Measurements from ENCODE around the gene SNX2. TPM values are rescaled to one million over a fixed set of nuclear protein-coding genes. Genes with fewer than 3 reads are reported as not detected.

SNX2 gene
- total and polyA plus RNA-seq, 9 of the 15 experiments (the other 6 are each of a cell fraction or from before 2014, with no cell fraction given), result 35.2 to 86.0 (median 58.1) TPM

DNA sequence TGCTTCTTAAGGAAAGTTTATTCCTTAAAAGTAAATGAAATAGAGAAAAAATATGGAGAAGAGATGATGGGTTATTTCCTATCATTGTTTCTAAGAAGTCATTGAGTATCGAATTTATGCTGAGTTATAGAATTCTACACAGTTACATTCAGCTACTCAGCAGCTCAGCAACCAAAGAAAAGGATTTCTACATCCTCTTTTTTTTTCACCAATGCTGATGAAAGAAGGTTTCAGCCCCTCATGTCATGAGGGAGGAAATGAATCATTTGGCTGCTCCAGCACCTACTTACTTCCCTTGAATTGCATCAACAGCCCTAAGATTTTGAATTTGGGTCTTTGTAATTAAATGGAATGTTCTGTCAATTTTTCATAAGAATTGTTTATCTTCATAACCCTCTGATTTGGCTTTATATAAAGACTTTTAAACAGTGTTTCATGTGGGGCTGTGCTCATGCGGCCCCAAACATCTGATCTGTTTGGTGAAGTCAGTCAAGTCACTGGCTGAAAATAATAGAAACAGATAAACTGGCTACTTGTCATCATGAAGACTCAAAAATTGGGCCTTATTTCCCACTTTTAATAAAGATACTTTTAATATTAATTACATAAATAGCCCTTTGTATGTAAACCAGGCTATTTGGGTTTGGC lies 18.5 kb upstream of the SNX2 start (continued):
- no peak for TF ChIP-seq SIN3A (IDR thresholded peaks at IDR 0.05; ENCODE audit: borderline replicate concordance in 2 of 2, control insufficient read depth in 1 of 2, low read depth in 2 of 2, low read length in 2 of 2)
- no peak for TF ChIP-seq E2F5 (CRISPR knock-in tag; IDR thresholded peaks at IDR 0.05)
- TF ChIP-seq CHD2 (IDR thresholded peaks at IDR 0.05; ENCODE audit: low read depth, low read length), result no peak
- no peak for TF ChIP-seq NFYB (IDR thresholded peaks at IDR 0.05; ENCODE audit: extremely low read depth, insufficient read length)
- 0 out of 2 replicates have a peak, but pooled peaks have one; percentile 9 for TF ChIP-seq EP300 (IDR thresholded peaks at IDR 0.05; ENCODE audit: low read length)
- TF ChIP-seq ZNF77 (CRISPR knock-in tag; IDR thresholded peaks at IDR 0.05), result no peak
- TF ChIP-seq HDAC8 (tag; IDR thresholded peaks at IDR 0.05), result no peak
- no peak for TF ChIP-seq ZBTB1 (CRISPR knock-in tag; IDR thresholded peaks at IDR 0.05; ENCODE audit: borderline replicate concordance, low read depth)
- no peak for TF ChIP-seq ETV6 (IDR thresholded peaks at IDR 0.05; ENCODE audit: borderline replicate concordance in 1 of 2, low read depth in 2 of 2, low read length in 1 of 2)
- TF ChIP-seq ETV6 (CRISPR knock-in tag; IDR thresholded peaks at IDR 0.05; ENCODE audit: borderline replicate concordance), result no peak
- no peak for TF ChIP-seq ZNF354B (CRISPR knock-in tag; IDR thresholded peaks at IDR 0.05)
- TF ChIP-seq ZNF140 (CRISPR knock-in tag; IDR thresholded peaks at IDR 0.05), result no peak
- no peak for TF ChIP-seq RBM22 (IDR thresholded peaks at IDR 0.05; ENCODE audit: low read depth, low read length, poor library complexity, severe bottlenecking)
- no peak for TF ChIP-seq ATF7 (IDR thresholded peaks at IDR 0.05)
- TF ChIP-seq, protein P1, sequence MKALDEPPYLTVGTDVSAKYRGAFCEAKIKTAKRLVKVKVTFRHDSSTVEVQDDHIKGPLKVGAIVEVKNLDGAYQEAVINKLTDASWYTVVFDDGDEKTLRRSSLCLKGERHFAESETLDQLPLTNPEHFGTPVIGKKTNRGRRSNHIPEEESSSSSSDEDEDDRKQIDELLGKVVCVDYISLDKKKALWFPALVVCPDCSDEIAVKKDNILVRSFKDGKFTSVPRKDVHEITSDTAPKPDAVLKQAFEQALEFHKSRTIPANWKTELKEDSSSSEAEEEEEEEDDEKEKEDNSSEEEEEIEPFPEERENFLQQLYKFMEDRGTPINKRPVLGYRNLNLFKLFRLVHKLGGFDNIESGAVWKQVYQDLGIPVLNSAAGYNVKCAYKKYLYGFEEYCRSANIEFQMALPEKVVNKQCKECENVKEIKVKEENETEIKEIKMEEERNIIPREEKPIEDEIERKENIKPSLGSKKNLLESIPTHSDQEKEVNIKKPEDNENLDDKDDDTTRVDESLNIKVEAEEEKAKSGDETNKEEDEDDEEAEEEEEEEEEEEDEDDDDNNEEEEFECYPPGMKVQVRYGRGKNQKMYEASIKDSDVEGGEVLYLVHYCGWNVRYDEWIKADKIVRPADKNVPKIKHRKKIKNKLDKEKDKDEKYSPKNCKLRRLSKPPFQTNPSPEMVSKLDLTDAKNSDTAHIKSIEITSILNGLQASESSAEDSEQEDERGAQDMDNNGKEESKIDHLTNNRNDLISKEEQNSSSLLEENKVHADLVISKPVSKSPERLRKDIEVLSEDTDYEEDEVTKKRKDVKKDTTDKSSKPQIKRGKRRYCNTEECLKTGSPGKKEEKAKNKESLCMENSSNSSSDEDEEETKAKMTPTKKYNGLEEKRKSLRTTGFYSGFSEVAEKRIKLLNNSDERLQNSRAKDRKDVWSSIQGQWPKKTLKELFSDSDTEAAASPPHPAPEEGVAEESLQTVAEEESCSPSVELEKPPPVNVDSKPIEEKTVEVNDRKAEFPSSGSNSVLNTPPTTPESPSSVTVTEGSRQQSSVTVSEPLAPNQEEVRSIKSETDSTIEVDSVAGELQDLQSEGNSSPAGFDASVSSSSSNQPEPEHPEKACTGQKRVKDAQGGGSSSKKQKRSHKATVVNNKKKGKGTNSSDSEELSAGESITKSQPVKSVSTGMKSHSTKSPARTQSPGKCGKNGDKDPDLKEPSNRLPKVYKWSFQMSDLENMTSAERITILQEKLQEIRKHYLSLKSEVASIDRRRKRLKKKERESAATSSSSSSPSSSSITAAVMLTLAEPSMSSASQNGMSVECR (CRISPR knock-in tag; IDR thresholded peaks at IDR 0.05), result no peak
- no peak for TF ChIP-seq CGGBP1 (CRISPR knock-in tag; IDR thresholded peaks at IDR 0.05)
- TF ChIP-seq THRAP3 (IDR thresholded peaks at IDR 0.05; ENCODE audit: borderline replicate concordance), result no peak
- peak; percentile 76 for TF ChIP-seq MEIS2 (IDR thresholded peaks at IDR 0.05; ENCODE audit: partially characterized antibody)
- TF ChIP-seq ETV5 (CRISPR knock-in tag; IDR thresholded peaks at IDR 0.05; ENCODE audit: low read depth), result no peak
- TF ChIP-seq ZNF175 (CRISPR knock-in tag; IDR thresholded peaks at IDR 0.05; ENCODE audit: low read depth), result peak; percentile 17; the same call in 1 of the 2 replicates
- TF ChIP-seq NCOA2 (IDR thresholded peaks at IDR 0.05; ENCODE audit: partially characterized antibody in 2 of 2), result no peak
- TF ChIP-seq, protein P2, sequence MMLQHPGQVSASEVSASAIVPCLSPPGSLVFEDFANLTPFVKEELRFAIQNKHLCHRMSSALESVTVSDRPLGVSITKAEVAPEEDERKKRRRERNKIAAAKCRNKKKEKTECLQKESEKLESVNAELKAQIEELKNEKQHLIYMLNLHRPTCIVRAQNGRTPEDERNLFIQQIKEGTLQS (IDR thresholded peaks at IDR 0.05), result peak; percentile 64
- TF ChIP-seq, protein P2 (CRISPR knock-in tag; conservative IDR thresholded peaks at IDR 0.05), result no peak

Measured in K562 (cell line).